ENCODE measurements around the gene POMT1.
A peak's percentile ranks its signal among the peaks of the same experiment; 100 is the strongest.
"Not testable (repeated sequence)": the region's sequence is repeated elsewhere in the genome, so short reads cannot be mapped to it uniquely, and the experiment has no call there.

Gene POMT1

GRCh38 chr9:131502781-131503625, at the start of gene POMT1:
POMT1 (plus strand) TSS chr9:131502918; CDS start chr9:131504219, 1,301 bp downstream.
- DNase-seq = peak; percentile 82

GRCh38 chr9:131454028-131454427, 48.7 kb upstream of the POMT1 start:
- no peak for DNase-seq

- DNase-seq = not testable (repeated sequence)
Measured at GRCh38 chr9:131455655-131456054, 47.1 kb upstream of the POMT1 start.

- no peak for DNase-seq
Measured at GRCh38 chr9:131457746-131458145, 45.0 kb upstream of the POMT1 start.

GRCh38 chr9:131459056-131459455, 43.7 kb upstream of the POMT1 start:
- DNase-seq = no peak

GRCh38 chr9:131461166-131461565, 41.6 kb upstream of the POMT1 start:
- DNase-seq = no peak

GRCh38 chr9:131464354-131465000, 38.2 kb upstream of the POMT1 start:
- no peak for DNase-seq

- no peak for DNase-seq
Measured at GRCh38 chr9:131465401-131465800, 37.3 kb upstream of the POMT1 start.

GRCh38 chr9:131467214-131467935, 35.3 kb upstream of the POMT1 start:
- DNase-seq = no peak

- DNase-seq = no peak
Measured at GRCh38 chr9:131468031-131468430, 34.7 kb upstream of the POMT1 start.

- DNase-seq = no peak
Measured at GRCh38 chr9:131469356-131469755, 33.4 kb upstream of the POMT1 start.

- DNase-seq = no peak
Measured at GRCh38 chr9:131469951-131470350, 32.8 kb upstream of the POMT1 start.

GRCh38 chr9:131470581-131470991, 32.1 kb upstream of the POMT1 start:
- DNase-seq = no peak

GRCh38 chr9:131472085-131472484, 30.6 kb upstream of the POMT1 start:
- not testable (repeated sequence) for DNase-seq

- DNase-seq = no peak
Measured at GRCh38 chr9:131473198-131473885, 29.4 kb upstream of the POMT1 start.

GRCh38 chr9:131473891-131474290, 28.8 kb upstream of the POMT1 start:
- no peak for DNase-seq

- no peak for DNase-seq
Measured at GRCh38 chr9:131474711-131475110, 28.0 kb upstream of the POMT1 start.

- no peak for DNase-seq
Measured at GRCh38 chr9:131475111-131475955, 27.4 kb upstream of the POMT1 start.

GRCh38 chr9:131475956-131476776, 26.6 kb upstream of the POMT1 start:
- no peak for DNase-seq

- DNase-seq = no peak
Measured at GRCh38 chr9:131476777-131477345, 25.9 kb upstream of the POMT1 start.

- DNase-seq = no peak
Measured at GRCh38 chr9:131477367-131477766, 25.4 kb upstream of the POMT1 start.

Data from NCI-H2227 treated with DMSO at 0.1 percent for 48 hours (cell line).